Fibroblast of the aortic adventitia (primary cell): ENCODE results near the gene IFI44L. TPM values are rescaled to one million over a fixed set of nuclear protein-coding genes. Genes with fewer than 3 reads are reported as not detected.

Experiments used
- DNase-seq: peaks from one replicate; pipeline ENCODE4 v3.0.0-alpha.2; 2010; ENCODE audit warnings: low read depth
- H3K4me3 ChIP-seq: 2 replicates; pipeline ENCODE4 v1.5.1; 2011; ENCODE audit warnings: low read depth, mild to moderate bottlenecking, control low read depth, low read length, moderate library complexity
- total RNA-seq: library from RNA; depleted of rRNA; stranded (reverse); fragments of >200 nt; gene quantifications from 2 replicates; pipeline ENCODE4 v1.2.3, GENCODE V29; 2012; ENCODE audit warnings: low replicate concordance
- TF ChIP-seq, protein P1 (sequence below): IDR thresholded peaks from 2 replicates; pipeline ENCODE4 v1.5.1; 2011; ENCODE audit warnings: mild to moderate bottlenecking, low read length, control low read depth, inconsistent platforms; ENCODE audit not compliant: insufficient read depth

Gene IFI44L
- 17.7 and 48.7 TPM in 2 replicates for total RNA-seq

DNA sequence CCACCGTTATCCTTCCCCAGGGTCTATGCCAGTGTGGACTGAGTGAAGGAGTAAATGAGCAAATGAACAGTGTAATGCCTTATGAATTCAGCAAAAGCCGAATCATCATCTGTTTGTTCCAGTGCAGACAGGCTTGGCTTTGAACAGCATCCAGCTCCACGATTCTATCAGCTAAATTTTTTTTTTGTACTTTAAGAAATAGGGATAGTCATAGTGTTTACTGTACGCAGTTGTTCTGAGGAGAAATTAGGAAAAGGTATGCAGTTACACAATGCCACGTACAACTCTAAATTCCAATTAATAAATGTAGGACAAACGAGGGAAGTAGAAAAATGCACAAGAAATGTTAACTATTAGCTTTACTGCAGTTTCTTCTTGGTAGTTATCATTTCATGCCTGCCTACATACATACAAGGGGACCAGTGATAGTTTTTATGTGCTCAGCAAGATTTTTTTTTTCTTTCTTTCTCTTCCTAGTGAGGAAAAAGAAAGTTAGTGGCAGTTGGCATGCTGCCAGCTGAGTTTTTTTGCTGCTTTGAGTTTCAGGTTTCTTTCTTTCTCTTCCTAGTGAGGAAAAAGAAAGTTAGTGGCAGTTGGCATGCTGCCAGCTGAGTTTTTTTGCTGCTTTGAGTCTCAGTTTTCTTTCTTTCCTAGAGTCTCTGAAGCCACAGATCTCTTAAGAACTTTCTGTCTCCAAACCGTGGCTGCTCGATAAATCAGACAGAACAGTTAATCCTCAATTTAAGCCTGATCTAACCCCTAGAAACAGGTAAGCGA lies at the start of gene IFI44L:
Gene IFI44L (plus strand): TSS at position 646 of the 777 bp plus-strand sequence. CDS start 7,468 bp downstream, outside the sequence.
- TF ChIP-seq, protein P1, sequence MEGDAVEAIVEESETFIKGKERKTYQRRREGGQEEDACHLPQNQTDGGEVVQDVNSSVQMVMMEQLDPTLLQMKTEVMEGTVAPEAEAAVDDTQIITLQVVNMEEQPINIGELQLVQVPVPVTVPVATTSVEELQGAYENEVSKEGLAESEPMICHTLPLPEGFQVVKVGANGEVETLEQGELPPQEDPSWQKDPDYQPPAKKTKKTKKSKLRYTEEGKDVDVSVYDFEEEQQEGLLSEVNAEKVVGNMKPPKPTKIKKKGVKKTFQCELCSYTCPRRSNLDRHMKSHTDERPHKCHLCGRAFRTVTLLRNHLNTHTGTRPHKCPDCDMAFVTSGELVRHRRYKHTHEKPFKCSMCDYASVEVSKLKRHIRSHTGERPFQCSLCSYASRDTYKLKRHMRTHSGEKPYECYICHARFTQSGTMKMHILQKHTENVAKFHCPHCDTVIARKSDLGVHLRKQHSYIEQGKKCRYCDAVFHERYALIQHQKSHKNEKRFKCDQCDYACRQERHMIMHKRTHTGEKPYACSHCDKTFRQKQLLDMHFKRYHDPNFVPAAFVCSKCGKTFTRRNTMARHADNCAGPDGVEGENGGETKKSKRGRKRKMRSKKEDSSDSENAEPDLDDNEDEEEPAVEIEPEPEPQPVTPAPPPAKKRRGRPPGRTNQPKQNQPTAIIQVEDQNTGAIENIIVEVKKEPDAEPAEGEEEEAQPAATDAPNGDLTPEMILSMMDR, result no peak
- peak within 1 kb of the TSS; percentile 55 for H3K4me3 ChIP-seq
- peak; percentile 77 for DNase-seq

GRCh38 chr1:78570539-78570938 lies 49.7 kb upstream of the IFI44L start:
- DNase-seq, result no peak
- H3K4me3 ChIP-seq, result no peak overlapping the region
- TF ChIP-seq, protein P1, result no peak

GRCh38 chr1:78577257-78578100 lies 42.8 kb upstream of the IFI44L start:
- no peak for DNase-seq
- TF ChIP-seq, protein P1, result no peak
- no peak overlapping the region for H3K4me3 ChIP-seq

DNA sequence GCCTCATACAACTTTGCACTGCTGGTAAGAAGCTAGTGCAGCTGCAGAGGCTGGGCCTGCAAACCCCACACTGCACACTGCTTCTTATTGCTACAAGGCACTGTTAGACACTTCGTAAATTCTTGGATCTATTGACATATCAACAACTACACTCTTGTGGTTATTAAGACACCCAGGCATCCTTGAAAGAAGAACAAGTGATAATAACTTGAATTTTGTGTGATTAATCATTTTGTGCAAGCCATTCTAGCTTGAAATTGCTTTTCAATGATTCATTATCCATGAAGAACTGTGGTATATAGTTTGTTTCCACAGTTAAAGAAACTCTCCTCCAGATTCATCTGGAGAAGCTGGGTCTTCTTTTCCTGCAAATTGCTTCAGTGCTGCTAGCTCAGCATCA lies 33.7 kb upstream of the IFI44L start:
- TF ChIP-seq, protein P1, result no peak
- peak; percentile 25 for DNase-seq

DNA sequence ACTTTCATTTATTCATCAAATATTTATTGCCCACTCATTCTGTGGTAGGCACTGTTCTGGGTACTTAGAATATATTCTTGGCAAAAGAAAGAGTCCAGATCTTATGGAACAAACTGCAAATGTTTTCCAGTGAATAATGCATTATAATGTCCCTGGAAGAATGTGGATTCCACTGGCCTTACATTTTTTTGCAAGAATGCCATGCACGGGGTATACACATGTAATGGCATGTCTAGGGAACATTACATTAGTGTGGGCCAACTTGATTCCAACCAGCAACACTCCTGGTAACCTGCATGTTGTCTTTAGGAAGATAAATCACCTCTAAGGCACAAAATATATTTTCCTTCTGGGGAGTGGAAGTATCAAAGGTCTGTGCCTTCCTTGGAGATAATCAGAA lies 33.0 kb upstream of the IFI44L start:
- no peak overlapping the region for H3K4me3 ChIP-seq
- TF ChIP-seq, protein P1, result no peak
- DNase-seq, result no peak

More for the DNA sequence above, 33.7 kb upstream of the IFI44L start:
- H3K4me3 ChIP-seq, result no peak overlapping the region

- H3K4me3 ChIP-seq, result no peak overlapping the region
- TF ChIP-seq, protein P1, result no peak
- peak; percentile 25 for DNase-seq
These were observed 28.3 kb upstream of the IFI44L start for GRCh38 chr1:78591971-78592370.
